HG03469 (cell line): ENCODE results near the gene B3GNT3.

ENCODE experiments used
- ATAC-seq: cut with Tn5 transposase; IDR thresholded peaks from one replicate; pipeline ENCODE4 v1.9.1; 2021; ENCODE audit warnings: mild to moderate bottlenecking, moderate library complexity, moderate number of reproducible peaks; ENCODE audit not compliant: unreplicated experiment

Gene B3GNT3

GRCh38 chr19:17831419-17831888 is 36.5 kb downstream of the B3GNT3 start:
- ATAC-seq, result no peak

GRCh38 chr19:17832443-17833208 is 37.7 kb downstream of the B3GNT3 start:
- ATAC-seq, result no peak

GRCh38 chr19:17834350-17835181 is 39.6 kb downstream of the B3GNT3 start:
- ATAC-seq, result no peak

GRCh38 chr19:17835182-17836006 is 40.5 kb downstream of the B3GNT3 start:
- no peak for ATAC-seq

- ATAC-seq, result no peak
Observed at GRCh38 chr19:17836530-17836929, 41.6 kb downstream of the B3GNT3 start.

- no peak for ATAC-seq
Observed at GRCh38 chr19:17837972-17838371, 43.0 kb downstream of the B3GNT3 start.

GRCh38 chr19:17840019-17840418 is 45.1 kb downstream of the B3GNT3 start:
- no peak for ATAC-seq

GRCh38 chr19:17841371-17841809 is 46.5 kb downstream of the B3GNT3 start:
- ATAC-seq, result no peak

- no peak for ATAC-seq
Observed at GRCh38 chr19:17841810-17842662, 47.1 kb downstream of the B3GNT3 start.

- ATAC-seq, result no peak
Observed at GRCh38 chr19:17842663-17843291, 47.8 kb downstream of the B3GNT3 start.

GRCh38 chr19:17843292-17843827 is 48.4 kb downstream of the B3GNT3 start:
- no peak for ATAC-seq

- ATAC-seq, result no peak
Observed at GRCh38 chr19:17843908-17844490, 49.1 kb downstream of the B3GNT3 start.

- ATAC-seq, result no peak
Observed at GRCh38 chr19:17846146-17846545, 51.2 kb downstream of the B3GNT3 start.

- ATAC-seq, result no peak
Observed at GRCh38 chr19:17847538-17848366, 52.8 kb downstream of the B3GNT3 start, which contains the start of gene JAK3. JAK3 (minus strand) TSS chr19:17847982; CDS start chr19:17844417, 3,565 bp downstream.

- no peak for ATAC-seq
Observed at GRCh38 chr19:17848595-17849292, 53.8 kb downstream of the B3GNT3 start.

- ATAC-seq, result no peak
Observed at GRCh38 chr19:17854061-17854460, 59.1 kb downstream of the B3GNT3 start.
